Measurements from ENCODE around the gene STON2. TPM values are rescaled to one million over a fixed set of nuclear protein-coding genes. Genes with fewer than 3 reads are reported as not detected.

STON2 gene
- total and polyA plus RNA-seq, 2 of the 13 experiments (the other 11 are each of a cell fraction or from before 2014, with no cell fraction given), result 2.1 to 11.0 TPM

DNA sequence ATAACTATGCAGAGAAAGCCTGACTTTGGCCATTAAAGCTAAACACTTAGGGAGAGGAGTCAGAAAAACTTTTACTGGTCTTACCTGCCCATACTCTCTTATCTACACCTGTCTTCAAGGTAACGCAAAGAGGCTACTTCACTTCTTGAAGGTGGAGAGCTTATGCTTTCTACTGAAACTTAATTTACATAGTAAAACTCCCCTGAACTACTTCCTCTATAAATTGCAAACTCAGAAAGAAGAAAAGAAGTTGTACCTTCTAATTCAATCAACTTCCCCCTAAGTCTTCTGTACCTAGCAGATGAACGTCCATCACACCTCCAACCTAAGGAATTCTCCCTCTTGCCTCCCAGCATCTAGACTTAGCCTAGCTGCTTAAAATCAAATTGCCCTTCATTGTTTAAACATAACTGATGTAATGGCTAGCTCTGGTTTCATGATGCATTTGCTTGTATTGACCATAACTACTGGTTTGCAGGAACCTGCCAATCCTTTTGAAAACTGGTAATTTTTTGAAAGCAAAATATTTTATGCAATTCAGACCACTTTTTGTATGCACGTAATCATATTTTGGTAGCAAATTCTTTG, 87.7 kb downstream of the STON2 start:
- ChIA-PET POLR2A (no interaction called here), CTCF (ENCODE audit: low intra/inter-chr PET ratio, low total read pairs) (no interaction called here)
- H3K36me3 ChIP-seq (replicated peaks in 1 of 2; ENCODE audit: control insufficient read depth in 1 of 2, insufficient read depth in 2 of 2, low read length in 2 of 2), result no peaks in the 10 kb centered on the region
- intact Hi-C loops (cut with micrococcal nuclease; ENCODE audit: unreplicated experiment), result no loop called here
- no peak overlapping the region for H3K27ac ChIP-seq (ENCODE audit: extremely low read length, insufficient read depth, low read length)
- no peaks in the 10 kb centered on the region; a peak in 1 of 5 replicates for H3K27me3 ChIP-seq (ENCODE audit: control insufficient read depth in 1 of 2, insufficient read depth in 2 of 2, low read length in 2 of 2)
- in situ Hi-C loops (cut with HindIII; ENCODE audit: extremely low pct_ligation_motif_present, low pct_unique_long_range_greater_than_20kb), result no loop called here
- no peak for FAIRE-seq
- no peak overlapping the region for H2AFZ ChIP-seq (ENCODE audit: low read length)
- H3K4me1 ChIP-seq (ENCODE audit: insufficient read depth, low read length), result peaks cover 8% of the 10 kb centered on the region; the same call in 1 of the 2 replicates
- no peak for DNase-seq (ENCODE audit: low spot score)
- BruUV-seq (replicated peaks), result no TSS peak
- no peaks in the 10 kb centered on the region for H3K79me2 ChIP-seq (ENCODE audit: insufficient read depth, low read length)
- H4K20me1 ChIP-seq (ENCODE audit: insufficient read depth, low read length), result no peaks in the 10 kb centered on the region
- no peak overlapping the region for H3K4me2 ChIP-seq (ENCODE audit: low read depth, low read length)
- WGBS (ENCODE audit: low lambda C conversion rate), result 89% methylated on average over 3 of the region's 3 CpGs
- TF ChIP-seq, protein P1, sequence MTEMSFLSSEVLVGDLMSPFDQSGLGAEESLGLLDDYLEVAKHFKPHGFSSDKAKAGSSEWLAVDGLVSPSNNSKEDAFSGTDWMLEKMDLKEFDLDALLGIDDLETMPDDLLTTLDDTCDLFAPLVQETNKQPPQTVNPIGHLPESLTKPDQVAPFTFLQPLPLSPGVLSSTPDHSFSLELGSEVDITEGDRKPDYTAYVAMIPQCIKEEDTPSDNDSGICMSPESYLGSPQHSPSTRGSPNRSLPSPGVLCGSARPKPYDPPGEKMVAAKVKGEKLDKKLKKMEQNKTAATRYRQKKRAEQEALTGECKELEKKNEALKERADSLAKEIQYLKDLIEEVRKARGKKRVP (CRISPR knock-in tag; IDR thresholded peaks at IDR 0.05), result peak in 1 of 2 experiments; percentile 64; a peak in 1 of 4 replicates
- TF ChIP-seq NR1H2 (CRISPR knock-in tag; IDR thresholded peaks at IDR 0.05; ENCODE audit: borderline replicate concordance, low read depth), result no peak
- no peak for TF ChIP-seq ZFY (CRISPR knock-in tag; IDR thresholded peaks at IDR 0.05)
- no peak for ATAC-seq
- no peak overlapping the region for H3K9ac ChIP-seq (ENCODE audit: insufficient read depth, low read depth, low read length)
- H3K4me3 ChIP-seq (replicated peaks in 1 of 3; ENCODE audit: insufficient read depth in 1 of 3, low read depth in 2 of 3, low read length in 3 of 3), result no peak overlapping the region
- H3K9me3 ChIP-seq (ENCODE audit: low read length), result no peaks in the 10 kb centered on the region

DNA sequence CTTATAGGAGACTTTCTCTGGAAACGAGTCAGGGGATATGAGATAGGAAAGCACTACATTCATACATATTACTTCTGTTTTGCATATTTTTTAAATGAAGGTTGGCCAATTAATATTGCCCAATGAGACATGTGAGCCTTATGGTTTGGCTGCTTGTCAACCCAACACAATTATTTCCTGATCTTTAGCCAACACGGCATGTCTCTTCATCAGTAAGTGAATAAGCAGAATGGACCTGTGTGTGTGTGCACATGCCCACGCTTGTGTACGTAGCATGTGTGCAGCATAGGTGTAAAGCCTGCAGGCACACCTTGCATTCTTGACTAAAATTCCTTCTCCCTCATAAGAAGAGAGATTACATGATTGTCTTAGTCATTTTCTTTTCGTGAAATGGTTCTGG, 88.3 kb downstream of the STON2 start:
- BruUV-seq (replicated peaks), result no TSS peak
- Histone ChIP-seq H3K27ac (ENCODE audit: extremely low read length, insufficient read depth, low read length) (no peak overlapping the region), H3K4me2 (ENCODE audit: low read depth, low read length) (no peak overlapping the region)

More for the DNA sequence above, 88.3 kb downstream of the STON2 start:
- Histone ChIP-seq H3K9me3 (ENCODE audit: low read length) (no peaks in the 10 kb centered on the region), H3K27me3 (ENCODE audit: control insufficient read depth in 1 of 2, insufficient read depth in 2 of 2, low read length in 2 of 2) (no peaks in the 10 kb centered on the region; a peak in 1 of 5 replicates), H3K79me2 (ENCODE audit: insufficient read depth, low read length) (no peaks in the 10 kb centered on the region), H2AFZ (ENCODE audit: low read length) (no peak overlapping the region), H3K9ac (ENCODE audit: insufficient read depth, low read depth, low read length) (no peak overlapping the region), H3K4me3 (replicated peaks in 1 of 3; ENCODE audit: insufficient read depth in 1 of 3, low read depth in 2 of 3, low read length in 3 of 3) (no peak overlapping the region), H4K20me1 (ENCODE audit: insufficient read depth, low read length) (no peaks in the 10 kb centered on the region), H3K4me1 (ENCODE audit: insufficient read depth, low read length) (peaks cover 8% of the 10 kb centered on the region; the same call in 1 of the 2 replicates), H3K36me3 (replicated peaks in 1 of 2; ENCODE audit: control insufficient read depth in 1 of 2, insufficient read depth in 2 of 2, low read length in 2 of 2) (no peaks in the 10 kb centered on the region)
- ChIA-PET POLR2A (no interaction called here), CTCF (ENCODE audit: low intra/inter-chr PET ratio, low total read pairs) (no interaction called here)
- TF ChIP-seq KLF13 (CRISPR knock-in tag; IDR thresholded peaks at IDR 0.05), result no peak
- TF ChIP-seq, protein P2, sequence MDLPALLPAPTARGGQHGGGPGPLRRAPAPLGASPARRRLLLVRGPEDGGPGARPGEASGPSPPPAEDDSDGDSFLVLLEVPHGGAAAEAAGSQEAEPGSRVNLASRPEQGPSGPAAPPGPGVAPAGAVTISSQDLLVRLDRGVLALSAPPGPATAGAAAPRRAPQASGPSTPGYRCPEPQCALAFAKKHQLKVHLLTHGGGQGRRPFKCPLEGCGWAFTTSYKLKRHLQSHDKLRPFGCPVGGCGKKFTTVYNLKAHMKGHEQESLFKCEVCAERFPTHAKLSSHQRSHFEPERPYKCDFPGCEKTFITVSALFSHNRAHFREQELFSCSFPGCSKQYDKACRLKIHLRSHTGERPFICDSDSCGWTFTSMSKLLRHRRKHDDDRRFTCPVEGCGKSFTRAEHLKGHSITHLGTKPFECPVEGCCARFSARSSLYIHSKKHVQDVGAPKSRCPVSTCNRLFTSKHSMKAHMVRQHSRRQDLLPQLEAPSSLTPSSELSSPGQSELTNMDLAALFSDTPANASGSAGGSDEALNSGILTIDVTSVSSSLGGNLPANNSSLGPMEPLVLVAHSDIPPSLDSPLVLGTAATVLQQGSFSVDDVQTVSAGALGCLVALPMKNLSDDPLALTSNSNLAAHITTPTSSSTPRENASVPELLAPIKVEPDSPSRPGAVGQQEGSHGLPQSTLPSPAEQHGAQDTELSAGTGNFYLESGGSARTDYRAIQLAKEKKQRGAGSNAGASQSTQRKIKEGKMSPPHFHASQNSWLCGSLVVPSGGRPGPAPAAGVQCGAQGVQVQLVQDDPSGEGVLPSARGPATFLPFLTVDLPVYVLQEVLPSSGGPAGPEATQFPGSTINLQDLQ (CRISPR knock-in tag; IDR thresholded peaks at IDR 0.05), result no peak
- TF ChIP-seq PPARG (CRISPR knock-in tag; conservative IDR thresholded peaks at IDR 0.05), result no peak
- TF ChIP-seq RFXAP (CRISPR knock-in tag; IDR thresholded peaks at IDR 0.05; ENCODE audit: borderline replicate concordance), result no peak
- TF ChIP-seq ZNF382 (CRISPR knock-in tag; IDR thresholded peaks at IDR 0.05; ENCODE audit: borderline replicate concordance), result no peak
- TF ChIP-seq ZNF256 (CRISPR knock-in tag; conservative IDR thresholded peaks at IDR 0.05), result no peak
- TF ChIP-seq CBFB (CRISPR knock-in tag; IDR thresholded peaks at IDR 0.05), result no peak
- TF ChIP-seq, protein P3, sequence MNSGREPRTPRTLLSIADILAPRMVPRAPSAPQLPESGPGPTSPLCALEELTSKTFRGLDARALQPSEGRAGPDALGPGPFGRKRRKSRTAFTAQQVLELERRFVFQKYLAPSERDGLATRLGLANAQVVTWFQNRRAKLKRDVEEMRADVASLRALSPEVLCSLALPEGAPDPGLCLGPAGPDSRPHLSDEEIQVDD (CRISPR knock-in tag; IDR thresholded peaks at IDR 0.05; ENCODE audit: borderline replicate concordance), result no peak
- 85% methylated on average over 5 of the region's 5 CpGs for WGBS (ENCODE audit: low lambda C conversion rate)
- intact Hi-C loops (cut with micrococcal nuclease; ENCODE audit: unreplicated experiment), result no loop called here
- FAIRE-seq (no peak), DNase-seq (ENCODE audit: low spot score) (no peak), ATAC-seq (no peak)
- in situ Hi-C loops (cut with HindIII; ENCODE audit: extremely low pct_ligation_motif_present, low pct_unique_long_range_greater_than_20kb), result no loop called here
